Activated naive CD4-positive, alpha-beta T cell treated with Interleukin-2 at 50 U/mL for 16 hours (primary cell): Measurements from ENCODE around the gene TNFRSF25.

Source experiments
- DNase-seq: peaks from one replicate; pipeline ENCODE4 v3.0.0-alpha.2; 2020

TNFRSF25 gene, protein sequence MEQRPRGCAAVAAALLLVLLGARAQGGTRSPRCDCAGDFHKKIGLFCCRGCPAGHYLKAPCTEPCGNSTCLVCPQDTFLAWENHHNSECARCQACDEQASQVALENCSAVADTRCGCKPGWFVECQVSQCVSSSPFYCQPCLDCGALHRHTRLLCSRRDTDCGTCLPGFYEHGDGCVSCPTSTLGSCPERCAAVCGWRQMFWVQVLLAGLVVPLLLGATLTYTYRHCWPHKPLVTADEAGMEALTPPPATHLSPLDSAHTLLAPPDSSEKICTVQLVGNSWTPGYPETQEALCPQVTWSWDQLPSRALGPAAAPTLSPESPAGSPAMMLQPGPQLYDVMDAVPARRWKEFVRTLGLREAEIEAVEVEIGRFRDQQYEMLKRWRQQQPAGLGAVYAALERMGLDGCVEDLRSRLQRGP

DNA sequence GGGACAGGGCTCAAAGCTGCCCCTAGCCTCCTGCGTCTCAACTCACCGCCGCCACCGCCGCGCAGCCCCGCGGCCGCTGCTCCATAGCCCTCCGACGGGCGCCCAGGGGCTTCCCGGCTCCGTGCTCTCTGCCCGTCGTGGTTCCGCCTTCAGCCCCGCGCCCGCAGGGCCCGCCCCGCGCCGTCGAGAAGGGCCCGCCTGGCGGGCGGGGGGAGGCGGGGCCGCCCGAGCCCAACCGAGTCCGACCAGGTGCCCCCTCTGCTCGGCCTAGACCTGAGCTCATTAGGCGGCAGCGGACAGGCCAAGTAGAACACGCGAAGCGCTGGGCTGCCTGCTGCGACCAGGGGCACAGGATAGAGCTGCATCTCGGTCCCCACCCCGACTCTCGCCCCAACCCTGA lies at the start of gene TNFRSF25:
Gene TNFRSF25 (minus strand): TSS at position 151 of the 400 bp plus-strand sequence. CDS start 66 bp downstream, at position 85.
- DNase-seq = peak; percentile 74

DNA sequence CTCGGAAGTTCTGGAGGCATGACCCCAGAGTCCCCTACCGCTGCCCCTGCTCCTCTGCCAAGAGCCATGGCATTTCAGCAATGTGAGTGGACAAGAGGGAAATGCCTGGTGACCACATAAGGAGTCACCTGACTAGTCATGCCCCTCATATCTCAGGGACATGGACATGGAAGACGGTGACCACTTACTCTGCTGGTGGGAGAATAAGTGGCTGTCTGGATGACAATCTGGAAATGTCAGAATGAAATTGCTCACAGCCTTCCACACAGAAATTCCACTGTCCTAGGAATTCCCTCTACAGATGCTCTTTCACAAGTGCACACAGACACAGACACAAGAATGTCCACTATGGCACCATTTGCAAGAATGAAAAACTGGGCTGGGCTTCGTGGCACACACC lies 49.8 kb upstream of the TNFRSF25 start:
- no peak for DNase-seq

DNA sequence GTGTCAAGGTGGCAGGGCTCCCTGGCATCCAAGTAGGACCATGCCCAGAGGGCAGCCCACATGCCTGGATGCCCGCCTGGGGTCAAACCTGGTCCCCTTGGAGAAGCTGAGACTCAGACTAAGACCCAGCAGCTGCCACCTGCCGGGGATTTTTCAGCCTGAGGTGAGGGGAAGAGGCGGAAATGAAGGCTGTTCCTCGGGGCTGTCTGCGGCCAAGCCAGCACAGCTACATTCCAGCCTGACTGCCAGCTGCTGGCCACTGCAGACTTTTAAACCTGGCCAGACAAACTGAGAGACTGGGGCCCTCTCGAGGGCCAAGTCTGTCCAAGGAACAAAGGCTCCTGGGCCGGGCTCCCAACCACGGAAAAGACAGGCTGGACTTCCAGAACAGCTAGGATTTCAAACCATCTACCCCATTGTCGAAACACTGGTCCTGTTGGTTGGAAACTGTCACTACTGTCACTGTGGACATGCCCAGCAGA lies 47.4 kb upstream of the TNFRSF25 start:
- DNase-seq = no peak

DNA sequence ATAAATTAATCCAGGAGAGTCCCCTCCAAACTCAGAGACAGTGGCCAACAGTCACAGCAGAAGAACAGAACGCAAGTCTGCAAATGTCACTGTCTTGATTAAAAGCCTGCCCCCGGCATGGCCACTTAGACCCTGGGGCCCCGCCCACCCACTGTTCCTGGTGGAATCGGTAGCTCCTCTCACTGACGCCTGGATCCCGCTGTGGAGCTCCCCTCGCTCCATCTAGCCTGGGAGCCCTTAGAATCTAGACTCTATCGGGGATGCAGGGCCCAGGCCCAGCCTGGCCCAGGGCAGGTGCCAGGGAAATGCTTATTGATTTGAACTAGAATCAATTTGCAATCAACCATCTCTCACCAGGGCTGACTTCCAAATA lies 46.9 kb upstream of the TNFRSF25 start:
- DNase-seq = no peak

DNA sequence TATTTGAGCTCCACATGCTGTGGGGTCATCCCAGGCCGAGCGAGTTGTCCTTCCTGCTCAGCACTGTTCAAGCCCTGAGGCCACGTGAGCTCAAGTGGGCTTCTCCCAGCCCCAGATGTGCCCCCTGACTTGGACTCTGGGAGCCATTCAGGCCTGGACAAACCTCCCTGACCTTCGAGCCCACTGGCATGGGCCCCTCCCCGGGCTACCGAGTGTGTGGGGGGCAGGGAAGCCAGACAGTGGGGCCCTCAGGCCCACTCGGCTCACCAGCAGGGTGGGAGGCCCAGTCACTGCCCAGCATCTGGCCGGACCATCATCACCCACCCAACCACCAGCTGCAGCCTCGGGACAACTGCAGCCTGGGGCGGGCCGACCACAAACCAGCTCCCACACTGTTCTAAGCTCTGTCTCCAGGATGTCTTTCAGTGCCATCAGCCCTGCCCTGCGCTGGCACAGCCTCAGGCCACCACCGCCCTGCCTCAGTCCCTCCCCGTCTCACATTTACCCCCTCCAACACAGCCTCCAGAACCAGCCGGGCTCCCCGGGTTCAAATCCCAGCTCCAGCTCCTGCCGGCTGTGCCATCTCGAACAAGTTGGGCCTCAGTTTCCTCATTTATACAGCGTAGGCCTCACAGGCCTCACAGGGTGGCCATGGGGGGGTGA lies 46.4 kb upstream of the TNFRSF25 start:
- DNase-seq = no peak

DNA sequence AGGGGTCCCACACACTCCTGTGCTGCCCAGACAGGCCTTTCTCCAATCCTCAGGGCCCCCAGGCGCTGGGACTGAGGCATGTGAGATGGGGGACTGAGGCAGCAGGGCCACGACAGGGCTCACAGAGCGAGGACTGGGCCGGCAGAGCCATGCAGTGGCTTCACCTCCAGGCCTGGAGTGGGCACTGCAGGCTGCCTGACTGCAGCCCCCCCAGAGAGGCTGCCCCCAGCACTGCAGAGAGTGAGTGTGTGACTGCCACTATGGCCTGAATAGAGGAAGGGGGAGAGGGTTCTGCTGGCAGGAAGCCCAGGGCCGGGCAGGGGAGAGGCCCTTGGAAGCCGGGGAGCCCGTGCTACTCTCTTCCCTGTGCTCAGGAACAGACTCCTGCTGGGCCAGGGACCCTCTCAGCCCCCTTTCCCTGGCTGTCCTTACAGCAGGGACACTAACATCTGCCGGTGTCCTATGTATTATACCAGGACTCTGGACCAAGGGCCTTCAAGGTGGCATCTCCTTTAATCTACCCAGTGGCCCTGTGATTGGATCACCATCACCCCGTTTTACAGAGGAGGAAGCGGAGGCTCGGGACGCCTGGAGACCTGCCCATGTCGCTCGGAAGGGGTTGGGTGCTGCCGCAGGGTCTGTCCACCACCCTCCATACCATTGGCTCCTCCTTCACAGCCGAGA lies 45.7 kb upstream of the TNFRSF25 start:
- DNase-seq = no peak

DNA sequence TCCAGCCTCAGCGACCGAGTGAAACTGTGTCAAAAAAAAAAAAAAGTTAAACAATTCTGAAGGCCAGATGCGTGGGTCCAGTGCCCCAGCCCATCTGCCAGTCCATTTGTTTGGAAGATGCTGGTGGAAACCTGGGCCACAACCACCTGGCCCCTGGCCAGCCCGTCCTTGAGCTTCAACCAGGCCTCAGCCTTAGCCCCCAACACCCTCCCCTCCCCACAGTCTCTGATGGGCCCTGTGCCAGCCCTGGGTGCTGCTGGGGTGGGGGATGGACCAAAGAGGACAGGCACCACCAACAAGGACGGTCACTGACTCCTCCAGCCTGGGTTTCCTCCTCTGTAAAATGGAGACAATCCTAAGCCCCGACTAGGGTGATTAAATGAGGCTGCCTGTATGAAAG lies 45.1 kb upstream of the TNFRSF25 start:
- no peak for DNase-seq

DNA sequence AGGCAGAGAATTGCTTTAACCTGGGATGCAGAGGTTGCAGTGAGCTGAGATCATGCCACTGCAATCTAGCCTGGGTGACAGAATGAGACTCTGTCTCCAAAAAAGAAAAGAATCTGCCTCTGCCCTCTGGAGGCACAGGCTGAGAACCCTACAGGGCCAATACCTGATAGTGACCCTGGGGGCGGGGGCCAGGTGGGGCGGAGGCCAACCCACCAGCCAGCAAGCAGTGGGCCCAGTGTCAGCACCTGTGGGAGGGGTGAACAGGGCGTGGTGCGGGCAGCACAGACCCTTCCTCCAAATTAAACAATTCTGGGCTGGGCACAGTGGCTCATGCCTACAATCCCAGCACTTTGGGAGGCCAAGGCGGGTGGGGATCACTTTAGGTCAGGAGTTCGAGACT lies 44.5 kb upstream of the TNFRSF25 start:
- no peak for DNase-seq

DNA sequence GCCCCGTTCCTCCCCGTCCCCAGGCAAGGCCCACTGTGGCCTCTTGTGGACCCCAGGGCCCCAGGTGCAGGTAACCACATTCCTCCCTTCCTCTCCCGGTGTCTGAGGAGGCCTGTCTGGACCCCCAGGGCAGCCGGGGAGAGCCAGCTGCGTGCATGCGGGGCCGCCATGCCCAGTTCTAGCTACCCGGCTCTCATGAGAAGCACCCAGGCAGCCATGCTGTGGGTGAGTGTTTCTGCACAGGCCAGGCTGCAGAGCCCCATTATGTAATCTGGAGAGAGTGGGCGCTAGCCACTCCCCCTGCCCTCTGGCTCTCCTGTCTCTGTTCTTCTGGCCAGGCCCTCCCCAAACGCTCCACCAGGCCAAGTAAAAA lies 43.9 kb upstream of the TNFRSF25 start:
- no peak for DNase-seq

DNA sequence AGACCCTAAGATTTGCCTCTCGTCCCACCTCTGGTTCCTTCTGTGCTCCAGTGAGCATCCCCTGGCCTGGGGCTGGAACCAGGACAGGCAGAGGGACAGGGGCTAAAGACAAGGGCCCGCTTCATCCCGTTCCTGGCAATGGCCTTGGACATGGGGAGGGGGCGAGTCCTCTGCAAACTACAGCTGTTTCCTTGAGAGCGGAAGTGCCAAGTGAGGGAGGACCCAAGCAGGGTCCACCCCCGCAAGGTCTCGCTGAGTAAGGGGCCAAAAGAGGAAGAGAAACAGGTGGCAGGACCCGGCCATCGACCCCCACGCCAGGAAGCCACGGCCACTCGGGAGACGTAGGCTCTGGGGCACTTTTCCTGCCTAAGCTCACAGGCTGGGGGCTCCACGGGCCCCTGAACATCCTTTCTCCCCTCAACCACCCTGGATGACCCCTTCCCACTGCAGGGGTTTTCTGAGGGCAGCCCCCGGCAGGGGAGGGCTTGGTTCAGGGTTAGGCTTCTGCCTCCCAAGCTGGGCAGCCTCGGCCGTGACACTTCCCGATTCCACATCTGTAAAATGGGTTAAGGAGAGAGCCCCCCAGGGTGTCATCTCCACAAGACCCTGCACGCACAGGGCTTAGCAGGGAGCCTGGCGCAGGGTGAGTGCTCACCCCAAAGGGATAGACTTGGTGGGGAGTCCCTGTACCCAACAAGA lies 43.4 kb upstream of the TNFRSF25 start:
- DNase-seq = no peak

DNA sequence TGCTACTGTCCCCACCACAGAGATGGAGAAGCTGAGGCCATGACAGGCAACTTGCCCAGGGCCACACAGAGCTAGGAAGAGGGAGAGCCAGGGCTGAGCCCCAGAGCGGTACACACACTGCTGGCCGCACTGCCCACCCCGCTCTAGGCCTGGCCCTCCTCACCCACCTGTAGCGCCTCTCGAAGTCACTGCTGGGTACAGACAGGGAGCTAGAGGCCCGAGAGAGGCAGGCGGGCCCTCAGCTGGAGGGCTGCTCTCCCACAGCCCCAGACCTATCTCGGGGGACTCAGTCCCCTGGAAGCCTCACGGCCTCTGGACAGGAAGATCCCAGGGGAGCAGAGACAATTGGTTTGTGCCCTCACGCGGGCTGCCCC lies 42.8 kb upstream of the TNFRSF25 start:
- no peak for DNase-seq

DNA sequence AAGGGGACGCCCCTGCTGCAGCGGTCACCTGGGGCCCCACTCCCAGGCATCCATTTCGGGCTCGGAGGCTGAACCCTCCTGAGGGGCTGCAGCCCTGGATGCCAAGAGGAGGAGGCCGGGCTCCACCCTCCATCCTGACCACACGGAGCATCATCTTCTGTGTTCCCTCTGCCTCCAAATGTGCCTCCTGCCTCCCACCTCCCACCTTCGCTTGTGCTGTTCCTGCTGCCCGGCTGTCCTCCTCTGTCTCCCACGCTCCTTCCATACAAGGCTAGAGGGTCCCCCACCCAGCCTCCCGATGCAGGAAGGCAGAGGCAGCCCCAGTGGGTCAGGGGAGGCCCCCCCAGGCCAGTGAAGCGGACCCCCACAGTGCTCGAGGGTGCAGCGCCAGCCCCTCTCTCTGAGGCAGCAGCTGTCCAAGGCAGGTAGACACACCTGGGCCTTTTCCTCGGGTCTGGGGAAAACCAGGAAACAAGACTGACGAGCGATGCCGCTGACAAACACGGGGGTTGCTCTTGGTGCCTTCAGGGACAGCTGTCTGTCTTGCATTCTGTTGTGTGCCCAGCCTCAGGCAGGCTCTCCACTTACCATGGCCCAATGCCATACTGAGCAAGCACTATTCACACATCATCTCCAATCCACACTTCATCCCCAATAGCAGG lies 42.3 kb upstream of the TNFRSF25 start:
- no peak for DNase-seq

DNA sequence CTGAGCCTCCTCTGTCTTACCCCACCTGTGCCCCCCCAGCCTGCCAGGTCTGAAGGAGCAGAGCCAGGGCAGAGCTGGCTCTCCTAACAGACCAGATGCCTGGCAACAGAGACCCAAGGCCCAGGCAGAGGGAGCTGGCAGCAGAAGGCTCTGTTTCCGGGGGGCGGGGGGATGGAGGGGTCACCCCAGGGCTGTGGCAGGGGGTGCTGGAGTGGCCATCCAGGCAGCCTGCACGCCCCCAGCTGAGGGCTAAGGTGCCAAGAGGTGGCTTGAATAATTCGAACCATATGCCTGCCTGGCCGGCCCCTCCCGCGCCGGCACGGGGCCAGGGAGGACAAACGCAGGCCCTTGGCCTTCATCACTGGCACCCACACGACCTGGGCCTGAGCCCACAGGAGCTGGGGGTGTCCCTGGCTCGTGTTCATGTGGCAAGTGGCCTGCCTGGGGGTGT lies 41.5 kb upstream of the TNFRSF25 start:
- no peak for DNase-seq

DNA sequence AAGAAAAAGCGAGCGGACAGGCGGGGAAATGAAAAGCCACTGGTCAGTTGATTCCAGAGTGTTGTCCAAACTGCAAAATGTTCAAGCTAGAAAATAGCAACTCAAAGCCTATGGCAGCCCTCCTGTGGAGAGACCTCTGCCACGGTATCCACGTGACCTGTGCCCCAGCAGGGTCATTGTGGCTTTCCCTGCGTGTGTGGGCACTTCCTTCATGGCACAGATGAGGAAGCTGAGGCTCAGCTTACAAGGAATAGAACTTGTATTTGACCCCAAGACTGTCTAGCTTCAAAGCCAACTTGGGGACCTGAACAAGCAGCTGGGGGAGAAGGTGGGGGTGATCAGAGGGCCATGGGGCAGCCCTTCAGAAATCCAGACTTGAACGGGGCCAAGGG lies 41.1 kb upstream of the TNFRSF25 start:
- DNase-seq = no peak

DNA sequence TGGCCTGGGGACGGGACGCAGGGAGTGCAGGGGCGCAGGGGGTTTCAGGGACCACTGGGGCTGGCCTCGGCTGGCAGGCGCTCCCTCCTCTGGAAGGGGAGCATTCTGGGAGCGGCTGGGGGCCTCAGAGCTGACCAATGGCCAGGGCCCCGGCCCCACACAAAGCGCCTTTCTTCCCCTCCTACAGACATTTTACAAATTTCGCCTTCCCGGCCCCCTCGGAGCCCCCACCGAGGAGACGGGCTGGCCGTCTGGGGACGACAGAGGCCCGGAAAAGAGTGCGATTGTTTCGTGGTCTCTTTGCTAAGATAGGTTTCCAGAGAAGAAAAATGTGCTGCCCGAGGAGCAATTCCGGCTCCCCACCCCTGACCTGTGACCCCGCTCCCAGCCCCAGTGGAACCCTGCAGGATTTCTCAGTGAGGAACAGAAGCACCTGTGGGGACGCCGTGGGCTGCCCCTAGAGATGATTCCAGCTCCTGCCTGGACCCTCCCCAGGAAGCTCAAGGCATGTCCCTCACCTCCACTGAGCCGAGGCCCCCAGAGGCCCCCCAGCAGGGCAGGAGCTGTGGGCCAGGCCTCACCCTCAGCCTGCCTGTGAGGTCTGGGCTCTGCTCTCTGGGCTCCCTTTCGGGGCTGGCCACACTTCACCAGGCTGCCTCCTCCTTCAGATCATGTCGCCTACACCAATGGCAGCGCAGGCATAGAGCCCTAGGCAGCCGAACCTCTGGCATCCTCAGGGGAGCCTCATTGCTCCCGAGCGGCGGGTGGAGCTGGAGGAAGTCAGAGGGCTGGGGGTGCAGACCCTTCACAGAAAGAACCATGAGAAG lies 40.5 kb upstream of the TNFRSF25 start:
- no peak for DNase-seq

DNA sequence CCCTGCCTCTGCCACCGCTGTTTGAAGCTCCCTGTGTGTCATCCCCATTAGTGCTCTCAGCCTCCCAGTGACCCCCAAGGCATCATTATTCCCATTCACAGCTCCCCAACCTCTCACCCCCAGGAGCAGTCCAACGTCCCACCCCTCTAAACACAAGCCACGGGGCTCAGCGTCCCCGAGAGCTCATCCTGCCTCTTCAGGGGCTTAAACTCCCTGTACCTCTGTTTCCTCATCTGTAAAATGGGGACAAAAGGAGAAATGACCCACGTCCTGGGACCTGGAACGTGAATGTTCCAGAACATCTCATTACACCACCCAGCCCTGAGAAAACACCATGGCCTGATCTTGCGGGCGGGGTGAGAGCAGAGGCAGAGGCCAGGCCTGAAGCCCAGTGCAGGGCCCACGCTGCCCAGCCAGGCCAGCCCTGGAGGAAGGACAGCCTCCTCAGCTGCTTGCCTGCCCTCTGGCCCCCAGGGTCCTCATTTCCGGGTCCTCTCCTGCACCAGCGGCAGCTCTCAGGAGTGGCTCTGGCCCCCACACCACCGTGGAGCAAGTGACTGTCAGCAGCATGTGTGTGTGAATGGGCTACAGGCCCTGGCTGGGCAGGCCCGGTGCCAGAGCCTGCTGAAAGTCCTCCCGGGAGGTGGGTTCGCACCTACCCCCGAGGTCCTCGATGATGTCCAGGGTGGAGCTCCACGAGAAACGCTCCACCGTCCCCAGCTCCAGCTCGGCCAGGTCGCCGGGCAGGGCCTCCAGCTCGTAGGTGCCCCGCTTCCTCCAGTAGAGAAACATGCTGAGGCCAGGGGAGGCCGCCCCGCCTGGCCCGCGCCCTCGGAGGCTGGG lies 39.6 kb upstream of the TNFRSF25 start:
- DNase-seq = no peak

DNA sequence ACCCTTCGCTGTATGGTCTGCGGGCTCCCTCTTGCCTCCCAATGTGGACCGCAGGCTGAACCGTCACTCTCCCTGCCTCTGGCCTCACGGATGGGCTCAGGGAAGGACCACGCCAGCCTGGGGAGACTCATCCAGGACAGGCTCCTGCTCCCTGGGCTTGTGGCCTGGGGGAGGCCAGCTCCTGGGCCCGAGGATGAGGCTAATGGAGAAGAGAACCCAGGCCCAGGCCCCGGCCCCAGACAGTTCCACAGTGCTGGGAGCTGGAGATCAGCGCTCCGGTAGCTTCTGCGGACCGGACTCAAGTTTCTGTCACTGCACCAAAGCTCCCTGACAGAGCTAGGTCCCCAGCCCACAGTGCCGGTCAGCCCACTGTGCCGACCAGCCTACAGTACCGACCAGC lies 38.9 kb upstream of the TNFRSF25 start:
- no peak for DNase-seq

DNA sequence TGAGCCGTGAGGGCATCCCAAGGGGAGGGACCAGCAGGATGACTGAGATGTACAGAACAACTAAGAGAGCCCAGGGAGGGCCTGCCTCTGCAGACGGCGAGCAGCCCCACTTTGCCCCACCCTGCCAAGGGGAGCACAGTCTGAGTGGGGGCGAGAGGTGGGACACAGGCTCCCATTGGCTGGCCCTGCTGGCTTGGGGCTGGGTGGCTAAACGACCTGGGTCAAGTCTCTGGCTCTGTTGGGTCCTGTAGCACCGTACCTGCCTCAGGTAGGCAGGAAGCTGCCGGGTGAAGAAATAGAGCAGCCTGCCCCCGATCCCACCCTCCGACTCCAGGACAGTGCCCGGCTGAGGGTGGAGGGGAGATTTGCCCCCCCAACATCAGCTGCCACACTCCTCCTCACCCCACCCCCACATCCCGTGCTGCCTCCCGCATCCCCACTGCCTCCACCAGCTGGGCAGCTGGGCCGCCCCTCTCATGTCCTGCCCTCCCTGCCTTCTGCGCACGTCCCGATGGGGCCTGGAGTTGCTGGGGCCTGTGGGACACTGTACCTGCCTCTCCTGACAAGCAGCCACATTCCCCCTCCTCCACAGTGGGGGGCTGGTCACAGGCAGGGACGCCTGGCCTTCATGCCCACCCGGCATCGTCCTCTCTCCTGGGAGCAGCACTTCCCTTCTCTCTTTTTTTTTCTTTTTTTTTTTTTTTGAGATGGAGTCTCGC lies 38.1 kb upstream of the TNFRSF25 start:
- DNase-seq = no peak

DNA sequence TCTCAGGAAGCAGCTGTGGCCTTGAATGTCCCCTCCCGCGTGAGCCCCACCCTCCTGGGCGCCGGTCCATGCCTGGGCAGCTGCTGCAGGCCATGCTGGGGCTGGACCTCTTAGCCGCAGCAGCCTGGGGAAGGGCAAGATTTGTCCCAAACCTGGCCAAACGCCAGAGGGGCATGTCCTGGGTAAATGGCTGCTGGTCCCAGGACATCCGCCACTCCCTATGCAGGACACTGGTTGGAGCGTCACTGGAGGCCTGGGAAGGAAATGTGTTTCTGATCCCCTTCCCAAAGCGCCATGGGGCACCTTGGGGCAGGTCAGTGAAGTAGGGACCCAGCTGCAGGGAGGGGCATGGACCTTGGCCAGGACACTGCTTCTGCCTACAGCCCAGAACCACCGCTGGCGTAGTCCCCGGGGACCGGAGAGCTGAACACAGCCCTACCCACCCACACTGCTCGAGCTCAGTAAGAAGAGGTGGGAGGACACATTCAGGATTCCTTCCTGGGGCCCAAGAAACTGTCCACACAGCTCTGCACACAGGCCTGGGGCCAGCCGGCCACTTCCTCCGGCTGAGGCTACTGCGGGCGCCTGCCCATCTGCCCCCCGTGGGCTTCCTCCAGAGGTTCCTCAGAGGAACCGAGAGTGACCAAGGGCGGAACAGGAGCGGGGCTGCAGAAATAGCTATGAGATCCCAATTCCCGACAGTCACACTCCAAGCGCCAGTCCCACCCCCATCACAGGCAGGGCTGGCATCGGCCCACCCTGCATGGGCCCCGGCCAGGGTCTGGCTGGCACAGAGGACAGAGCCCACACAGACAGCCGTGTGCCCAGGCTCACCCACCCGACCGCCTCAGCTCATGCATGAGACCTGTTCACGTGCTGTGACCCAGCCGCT lies 36.3 kb upstream of the TNFRSF25 start:
- no peak for DNase-seq
